Activated CD8-positive, alpha-beta memory T cell treated with anti-CD3 and anti-CD28 coated beads, Interleukin-2, amount 50 U/mL, for 4 hours (primary cell): ENCODE measurements around the gene GSN.
"Not testable (repeated sequence)": the region's sequence is repeated elsewhere in the genome, so short reads cannot be mapped to it uniquely, and the experiment has no call there.

ENCODE experiments used
- DNase-seq: peaks from one replicate; pipeline ENCODE4 v3.0.0-alpha.2; 2020

Gene GSN

DNA sequence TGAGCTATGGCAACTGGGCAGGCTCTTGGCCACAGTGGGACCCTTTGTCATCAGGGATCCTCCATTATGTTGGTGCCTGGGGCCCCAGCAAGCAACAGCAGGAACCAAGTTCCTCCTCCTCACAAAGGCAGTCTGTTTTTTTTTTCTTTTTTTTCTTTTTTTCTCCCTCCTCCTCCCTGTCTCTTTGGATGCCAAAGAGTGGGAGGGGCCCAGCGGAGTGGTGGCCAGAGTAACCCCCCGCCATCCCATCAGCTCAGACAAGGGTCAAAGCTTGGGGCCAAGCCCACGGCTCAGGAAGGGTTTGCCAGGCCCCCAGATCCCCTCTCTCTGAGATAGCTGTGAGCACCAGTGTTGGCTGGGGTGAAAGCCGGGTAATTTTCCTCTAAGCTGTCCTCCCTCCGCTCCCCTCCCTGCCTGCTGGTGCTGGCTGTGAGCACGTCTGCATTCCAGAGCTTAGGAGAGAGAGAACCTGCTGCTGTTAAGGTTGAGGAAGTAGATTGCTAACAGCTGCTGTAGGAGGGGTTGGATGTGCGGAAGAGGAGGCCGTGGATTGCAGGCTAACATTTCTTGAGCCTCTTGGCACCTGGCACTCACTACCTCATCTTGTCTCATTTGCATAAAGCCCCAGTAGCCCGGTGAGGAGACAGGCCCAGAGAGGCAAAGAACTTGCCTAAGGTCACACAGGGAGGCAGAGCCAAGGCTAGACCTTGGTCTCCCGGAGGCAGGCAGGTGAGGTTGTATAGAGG is 21.2 kb downstream of the GSN start:
- no peak for DNase-seq

DNA sequence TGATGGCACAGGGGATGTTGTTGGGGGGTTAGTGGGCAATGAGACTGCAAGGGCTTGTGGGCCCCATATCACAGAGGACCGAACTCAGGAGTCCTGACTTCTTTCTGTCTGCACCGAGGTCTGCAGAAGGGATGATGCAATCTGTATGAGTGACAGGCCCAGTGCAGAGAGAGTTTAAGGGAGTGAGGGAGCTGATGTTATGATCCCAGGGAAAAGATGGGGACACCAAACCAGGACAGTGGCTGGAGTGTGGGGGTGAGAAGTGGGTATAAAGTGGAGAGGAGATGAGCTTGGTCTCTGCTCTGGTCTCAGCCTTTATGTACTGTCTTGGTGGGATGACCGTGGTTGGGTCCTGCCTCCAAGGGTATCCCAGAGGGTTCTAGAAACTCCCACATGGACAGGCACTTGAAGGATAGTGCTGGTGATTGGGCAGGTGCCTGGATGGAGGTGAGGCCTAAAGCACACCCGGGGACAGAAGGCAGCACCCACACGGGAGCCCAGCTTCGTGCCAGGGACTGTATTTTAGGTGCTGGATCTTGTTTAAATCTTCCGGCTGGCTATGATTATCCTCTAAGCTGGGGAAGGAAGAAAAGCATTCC is 21.9 kb downstream of the GSN start:
- DNase-seq: no peak

DNA sequence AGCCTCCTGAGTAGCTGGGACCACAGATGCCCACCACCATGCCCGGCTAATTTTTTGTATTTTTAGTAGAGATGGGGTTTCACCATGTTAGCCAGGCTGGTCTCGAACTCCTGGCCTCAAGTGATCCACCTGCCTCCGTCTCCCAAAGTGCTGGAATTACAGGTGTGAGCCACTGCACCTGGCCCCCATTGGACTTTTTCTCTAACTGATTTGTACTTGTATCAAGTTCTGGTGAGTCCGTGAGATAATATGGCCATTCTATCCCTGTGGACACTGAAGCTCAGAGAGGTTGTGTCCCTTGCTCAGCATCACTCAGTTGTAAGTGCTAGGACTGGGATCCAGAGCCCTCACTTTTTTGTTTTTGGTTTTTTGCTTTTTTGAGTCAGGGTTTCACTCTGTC is 23.6 kb downstream of the GSN start:
- not testable (repeated sequence) for DNase-seq

DNA sequence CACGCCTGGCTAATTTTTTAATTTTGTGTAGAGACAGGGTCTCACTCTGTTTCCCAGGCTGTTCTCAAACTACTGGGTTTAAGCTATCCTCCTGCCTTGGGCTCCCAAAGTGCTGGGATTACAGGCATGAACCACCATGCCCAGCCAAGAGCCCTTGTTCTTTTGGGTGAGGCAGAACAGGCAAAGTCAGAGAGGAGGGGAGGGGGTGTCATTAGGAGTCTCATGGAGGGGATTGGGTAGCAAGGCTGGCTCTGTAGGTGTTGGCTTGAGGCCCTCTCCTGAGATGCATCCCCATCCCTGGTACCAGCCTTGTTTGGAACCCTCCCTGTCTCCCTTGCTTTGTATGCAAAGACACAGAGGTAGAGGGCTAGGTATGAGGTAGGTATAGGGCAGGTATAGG is 24.1 kb downstream of the GSN start:
- no peak for DNase-seq

DNA sequence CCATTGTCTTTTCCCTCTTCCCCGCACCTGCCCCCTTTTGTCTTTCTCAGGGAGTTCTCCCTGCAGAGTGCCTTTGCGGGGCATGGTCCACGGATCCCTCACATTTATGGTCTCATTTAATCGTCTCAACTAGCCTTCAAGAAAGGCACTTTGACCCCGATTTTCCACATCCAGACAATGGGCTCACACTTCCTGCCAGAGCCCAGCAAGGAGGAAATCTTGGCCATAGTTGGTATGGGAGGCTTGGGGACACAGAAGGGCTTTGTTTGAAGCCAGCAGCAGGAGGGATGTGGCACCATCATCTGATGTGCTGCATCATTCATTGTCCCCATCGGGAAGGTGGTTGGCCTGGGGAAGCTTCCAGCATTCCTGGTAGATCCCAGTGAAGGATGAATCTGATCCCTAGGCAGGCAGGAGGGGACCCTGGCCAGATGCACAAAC is 24.9 kb downstream of the GSN start:
- no peak for DNase-seq

DNA sequence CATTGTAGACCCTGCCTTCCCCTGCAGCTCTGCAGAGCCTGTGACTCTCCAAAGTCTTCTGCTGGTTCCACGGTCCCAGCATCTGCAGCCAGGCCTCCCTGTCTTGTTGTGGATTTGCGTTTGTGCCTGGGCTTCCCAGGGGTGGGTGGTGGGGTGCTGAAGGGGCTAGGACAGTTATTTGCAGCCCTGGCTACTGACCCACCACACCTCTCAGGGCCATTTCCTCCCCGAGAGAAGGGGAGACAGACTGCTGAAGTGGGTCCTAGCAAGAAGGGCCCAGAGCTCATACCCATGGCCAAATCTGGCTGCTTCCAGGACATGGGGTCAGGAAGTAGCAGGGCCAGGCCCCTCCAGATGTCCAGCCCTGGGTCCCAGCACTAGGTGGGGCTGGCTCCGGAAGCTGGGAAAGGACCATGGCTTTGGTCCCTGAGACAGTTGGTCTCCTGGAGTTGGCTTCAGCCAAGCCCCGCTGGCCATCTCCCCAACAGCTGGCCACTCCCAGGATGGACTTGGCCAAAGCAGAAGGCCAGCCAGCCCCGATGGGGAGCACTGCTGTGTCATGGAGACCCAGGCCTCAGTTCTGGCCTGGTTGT is 26.3 kb downstream of the GSN start:
- no peak for DNase-seq

DNA sequence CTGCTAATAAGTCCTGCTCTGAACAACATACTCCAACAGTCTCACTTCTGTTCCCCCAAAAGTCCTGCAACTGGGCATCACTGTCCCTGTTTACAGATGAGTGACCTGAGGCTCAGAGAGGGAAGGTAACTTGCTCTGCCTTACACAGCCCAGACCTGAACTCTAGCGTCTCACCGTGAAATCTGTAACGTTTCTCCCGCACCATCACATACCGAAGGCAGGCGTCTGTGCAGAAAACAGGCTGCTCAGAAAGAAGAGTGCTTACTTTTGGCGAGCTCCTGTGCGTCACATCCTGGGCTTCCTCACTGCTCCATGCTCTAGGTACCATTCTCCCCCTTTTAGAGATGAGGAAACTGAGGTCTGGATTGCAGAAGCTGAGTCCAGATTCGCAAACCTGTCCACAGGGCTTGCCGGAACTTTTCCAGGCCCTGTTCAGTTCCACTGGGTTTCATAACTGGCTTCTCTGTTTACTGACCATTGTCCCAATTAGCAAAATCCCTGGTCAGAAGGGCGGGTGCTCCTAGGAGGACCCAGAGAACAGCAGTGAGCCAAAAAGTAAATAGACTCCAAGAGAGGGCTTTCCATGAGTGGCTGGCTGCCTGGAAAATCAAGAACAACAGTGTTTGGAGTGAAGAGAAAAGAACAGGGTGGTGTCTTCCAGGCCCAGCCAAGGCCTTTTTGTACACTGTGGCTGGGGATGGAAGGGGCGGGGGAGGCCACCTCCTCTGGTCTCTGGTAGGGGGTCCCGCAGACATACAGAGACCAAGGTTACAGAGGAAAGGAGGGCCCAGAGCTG is 27.1 kb downstream of the GSN start:
- DNase-seq: no peak

DNA sequence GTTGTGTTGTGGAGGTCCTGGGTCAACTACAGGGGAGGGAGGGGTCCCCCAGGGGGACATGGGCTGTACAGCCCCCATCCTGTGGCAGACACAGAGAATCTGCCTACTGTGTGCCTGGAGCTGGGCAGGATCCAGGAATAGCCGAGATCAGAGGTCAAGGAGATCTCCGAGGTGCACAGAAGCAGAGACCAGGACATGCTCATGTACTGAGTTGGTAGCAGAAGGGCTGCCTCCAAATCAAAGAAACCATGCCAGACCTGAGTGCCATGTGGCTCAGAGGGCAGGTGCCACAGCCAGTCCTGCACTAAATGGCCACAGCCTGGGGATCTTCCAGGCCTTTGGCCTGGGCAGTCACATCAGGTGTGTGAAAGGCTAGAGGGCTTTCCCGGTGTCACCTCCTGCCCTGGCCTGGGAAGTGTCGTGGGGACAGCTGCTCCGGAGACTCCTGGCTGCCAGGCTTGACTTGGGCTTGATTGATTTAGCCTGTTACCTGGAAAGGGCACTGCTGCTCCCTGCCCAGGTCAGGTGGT is 27.8 kb downstream of the GSN start:
- no peak for DNase-seq

DNA sequence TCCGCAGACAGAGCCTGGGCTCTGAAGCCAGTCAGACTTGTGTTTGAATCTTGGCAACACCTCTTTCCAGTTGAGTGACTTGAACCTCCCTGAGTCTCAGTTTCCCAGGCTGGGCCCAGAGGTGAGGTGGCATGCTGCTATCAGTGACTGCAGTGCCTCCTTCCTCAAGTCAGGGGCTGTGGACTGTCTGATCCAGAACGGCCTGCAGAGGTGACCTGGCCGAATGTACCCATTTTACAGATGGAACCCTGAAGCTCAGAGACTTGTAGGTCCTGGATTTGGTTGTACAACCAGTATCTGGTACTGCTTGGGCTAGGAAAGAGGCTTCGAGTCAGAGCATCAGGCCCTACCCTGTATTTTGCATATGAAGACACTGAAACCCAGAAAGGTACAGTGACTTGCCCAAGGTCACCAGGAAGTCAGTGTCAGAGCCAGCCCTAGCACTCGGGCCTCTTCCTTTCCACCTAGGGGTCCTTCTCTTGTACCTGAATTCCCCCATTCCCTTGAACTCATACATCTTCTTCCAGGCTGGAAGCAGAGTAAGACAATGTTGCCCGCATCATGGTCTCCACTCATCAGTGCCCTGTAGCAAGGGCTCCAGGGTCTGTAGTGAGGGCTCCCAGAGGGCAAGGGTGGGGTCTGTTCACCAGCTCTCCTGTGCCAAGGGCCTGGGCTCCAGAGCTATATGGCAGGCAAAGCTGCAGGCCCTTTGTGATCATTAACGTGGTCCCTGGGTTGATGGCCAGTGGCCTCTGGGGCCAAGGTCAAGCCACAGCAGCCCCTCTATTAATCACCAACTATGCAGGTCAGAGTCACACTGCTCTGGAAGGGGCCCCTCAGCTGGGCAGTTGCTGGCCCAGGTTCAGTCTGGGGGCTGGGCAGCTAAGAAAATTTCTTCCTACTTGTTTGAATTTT is 28.5 kb downstream of the GSN start:
- no peak for DNase-seq

DNA sequence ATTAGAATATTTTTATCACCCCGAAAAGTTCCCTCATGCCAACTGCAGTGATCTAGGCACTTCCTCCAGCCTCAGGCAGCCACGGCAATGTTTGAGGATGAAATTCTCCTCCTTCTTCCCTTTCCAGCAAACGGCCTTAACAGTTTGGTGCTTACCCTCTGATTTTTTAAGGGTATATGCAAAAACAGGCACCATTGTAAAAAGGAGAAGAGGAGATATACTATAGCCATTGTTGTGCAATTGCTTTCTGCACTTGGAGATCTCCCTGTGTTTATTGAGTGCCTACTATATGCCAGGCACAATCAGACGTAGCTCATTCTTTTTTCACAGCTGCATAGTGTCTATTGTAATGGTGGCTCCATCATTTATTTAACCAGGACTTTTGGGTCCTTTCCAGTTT is 29.4 kb downstream of the GSN start:
- DNase-seq: no peak

DNA sequence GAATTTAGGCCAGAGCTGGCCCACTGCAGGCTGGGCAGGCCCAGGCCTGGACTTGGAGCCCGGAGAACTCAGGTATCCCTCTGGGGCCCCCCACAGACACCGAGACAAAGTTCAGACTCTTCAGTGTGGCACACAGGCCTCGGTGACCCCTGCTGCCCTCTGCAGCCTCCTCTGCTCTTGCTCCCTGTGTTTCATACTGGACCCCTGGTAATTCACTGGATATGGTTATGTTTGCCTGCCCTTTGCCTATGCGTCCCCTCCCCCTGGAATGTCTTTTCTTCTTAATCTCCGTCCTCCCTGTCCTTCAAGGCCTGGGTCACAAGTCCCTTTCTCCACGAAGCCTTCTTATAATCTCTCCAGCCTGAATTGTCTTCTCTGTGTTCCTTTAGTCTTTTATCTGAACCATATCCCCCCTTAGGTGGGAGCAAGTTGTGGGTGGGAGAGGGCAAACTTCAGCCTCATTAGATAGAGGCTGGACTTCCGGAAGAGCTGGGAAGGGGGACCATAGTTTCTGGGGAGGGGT is 30.1 kb downstream of the GSN start:
- DNase-seq: no peak

DNA sequence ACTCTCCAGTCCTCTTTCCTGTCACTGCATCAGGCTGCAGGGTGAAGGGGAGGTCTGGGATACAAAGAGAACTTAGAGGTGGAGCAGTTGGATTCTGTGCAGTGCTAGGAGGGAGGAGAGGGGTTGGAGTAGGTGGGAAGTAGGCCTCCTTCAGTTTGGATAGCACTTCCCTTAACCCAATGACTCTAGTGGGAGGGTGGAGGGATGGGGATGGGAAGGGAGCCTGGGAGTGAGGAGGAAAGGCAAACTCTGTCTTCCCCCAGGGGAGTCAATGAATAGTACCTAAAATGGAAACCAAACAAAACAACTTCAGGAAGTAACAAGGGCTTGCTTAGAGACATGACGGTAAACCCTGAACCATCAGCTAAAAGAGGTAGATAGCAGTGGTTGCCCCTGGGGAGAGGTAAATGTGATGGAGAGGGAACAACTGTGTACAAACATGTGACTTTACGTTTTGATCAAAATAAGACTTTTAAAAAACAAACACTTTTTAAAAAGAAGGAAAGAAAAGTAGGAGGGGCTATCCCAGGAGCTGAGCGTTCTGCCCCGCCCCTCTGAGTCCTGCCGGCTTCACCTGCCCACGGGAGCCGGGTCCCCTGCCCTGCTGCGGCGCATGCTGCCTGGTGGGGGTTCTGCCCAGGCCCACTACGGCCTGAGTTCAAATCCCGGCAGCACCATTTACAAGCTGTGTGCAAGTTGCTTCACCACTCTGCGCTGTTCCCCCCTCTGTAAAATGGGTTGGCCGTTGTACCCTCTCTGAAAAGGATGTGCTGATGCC is 30.9 kb downstream of the GSN start:
- DNase-seq: no peak

DNA sequence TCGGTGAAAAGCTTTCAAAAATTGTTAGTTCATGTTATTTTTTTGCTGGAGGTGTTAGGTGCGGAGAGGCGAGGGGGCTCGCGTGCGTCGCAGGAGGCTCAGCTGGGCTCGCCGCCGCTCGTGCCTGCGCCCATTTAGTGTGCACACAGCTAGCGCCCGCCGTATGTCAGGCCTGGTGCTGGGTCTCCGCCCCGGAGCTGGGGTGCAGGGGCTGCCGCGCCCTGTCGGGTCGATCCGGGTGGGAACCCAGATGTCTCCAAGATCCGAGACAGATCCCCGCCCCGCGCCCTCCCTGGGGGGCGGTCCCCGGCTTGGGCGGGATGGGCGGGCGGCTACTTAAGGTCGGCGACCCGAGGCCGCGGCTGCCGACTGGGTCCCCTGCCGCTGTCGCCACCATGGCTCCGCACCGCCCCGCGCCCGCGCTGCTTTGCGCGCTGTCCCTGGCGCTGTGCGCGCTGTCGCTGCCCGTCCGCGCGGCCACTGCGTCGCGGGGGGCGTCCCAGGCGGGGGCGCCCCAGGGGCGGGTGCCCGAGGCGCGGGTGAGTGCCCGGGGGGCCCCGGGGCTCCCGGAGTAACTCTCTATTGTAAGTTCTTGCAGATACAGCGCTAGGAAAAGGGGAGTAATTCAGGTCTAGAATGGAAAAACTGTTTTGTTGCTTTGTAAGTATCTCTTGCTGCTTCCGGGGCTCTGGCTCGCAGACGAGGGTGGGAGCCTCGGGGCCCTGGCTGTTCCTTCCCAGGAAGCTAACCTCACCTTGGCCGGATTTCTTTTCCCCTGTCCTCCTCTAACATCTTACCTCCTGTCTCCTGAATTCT is 31.7 kb downstream of the GSN start:
- peak; percentile 22 for DNase-seq

DNA sequence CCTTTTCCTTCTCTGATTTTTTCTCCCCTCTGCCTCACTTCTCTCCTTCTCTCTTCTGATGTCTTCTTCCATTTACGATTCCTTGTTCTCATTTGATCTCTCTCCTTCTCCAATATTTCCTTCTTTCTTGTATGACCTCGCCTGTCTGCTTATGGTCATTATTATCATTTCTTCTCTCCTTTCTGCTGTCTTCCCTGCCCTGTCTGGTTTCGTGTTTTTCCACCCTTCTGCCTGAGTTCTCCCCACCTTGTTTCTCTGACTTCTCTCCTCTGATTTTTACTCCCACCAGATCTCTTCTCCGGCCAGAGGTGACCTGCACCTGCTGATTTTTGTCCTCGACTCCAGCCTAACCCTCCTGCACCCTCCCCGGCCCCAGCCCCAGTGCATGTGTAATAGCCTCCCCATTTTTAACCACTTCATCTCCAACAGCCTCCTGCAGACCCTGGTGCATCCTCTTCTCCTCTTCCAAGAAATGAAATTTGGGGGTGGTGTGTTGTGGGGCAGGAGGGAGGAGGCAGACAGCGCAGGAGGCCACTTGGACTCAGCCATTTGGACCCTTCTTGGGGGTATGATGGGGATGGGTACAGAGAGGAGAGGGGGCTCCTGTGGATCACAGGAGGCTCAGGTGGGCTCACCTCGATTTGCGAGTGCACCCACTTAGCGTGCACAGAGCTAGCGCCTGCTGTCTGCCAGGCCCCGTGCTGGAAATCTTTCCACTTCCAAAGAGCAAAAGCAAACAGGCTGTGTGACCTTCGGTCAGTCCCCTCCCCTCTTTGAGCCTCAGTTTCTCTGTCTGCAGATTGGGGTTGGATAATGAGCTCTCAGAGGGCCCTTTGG is 32.5 kb downstream of the GSN start:
- DNase-seq: no peak

DNA sequence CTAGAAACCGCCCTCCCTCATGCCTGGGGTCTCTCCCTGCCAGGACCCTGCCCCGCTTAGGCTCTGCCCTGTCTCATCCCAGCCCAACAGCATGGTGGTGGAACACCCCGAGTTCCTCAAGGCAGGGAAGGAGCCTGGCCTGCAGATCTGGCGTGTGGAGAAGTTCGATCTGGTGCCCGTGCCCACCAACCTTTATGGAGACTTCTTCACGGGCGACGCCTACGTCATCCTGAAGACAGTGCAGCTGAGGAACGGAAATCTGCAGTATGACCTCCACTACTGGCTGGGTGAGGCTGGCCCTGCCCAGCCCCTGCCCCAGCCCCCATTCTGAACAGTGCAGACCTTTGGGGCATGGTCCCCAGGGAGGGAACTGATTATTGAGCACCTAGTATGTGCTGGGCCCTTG is 33.9 kb downstream of the GSN start:
- no peak for DNase-seq

DNA sequence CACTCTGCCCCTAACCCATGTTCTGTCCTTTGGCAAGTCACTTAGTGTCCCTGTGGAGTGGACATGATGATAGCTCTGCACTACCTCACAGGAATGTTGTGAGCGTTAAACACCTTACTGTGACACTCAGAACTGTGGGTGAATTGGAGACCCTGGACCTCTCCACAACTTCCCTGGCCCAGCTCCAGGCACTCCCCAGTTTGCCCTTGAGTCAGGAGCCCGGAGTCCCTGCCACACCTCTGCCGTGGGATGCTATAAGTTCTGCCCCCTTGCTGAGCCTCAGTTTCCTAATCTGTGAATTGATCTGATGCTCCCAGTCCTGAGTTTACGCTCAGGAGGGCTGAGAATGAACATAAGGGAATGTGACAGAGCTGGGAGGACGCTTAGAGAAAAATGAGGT is 34.4 kb downstream of the GSN start:
- DNase-seq: no peak

DNA sequence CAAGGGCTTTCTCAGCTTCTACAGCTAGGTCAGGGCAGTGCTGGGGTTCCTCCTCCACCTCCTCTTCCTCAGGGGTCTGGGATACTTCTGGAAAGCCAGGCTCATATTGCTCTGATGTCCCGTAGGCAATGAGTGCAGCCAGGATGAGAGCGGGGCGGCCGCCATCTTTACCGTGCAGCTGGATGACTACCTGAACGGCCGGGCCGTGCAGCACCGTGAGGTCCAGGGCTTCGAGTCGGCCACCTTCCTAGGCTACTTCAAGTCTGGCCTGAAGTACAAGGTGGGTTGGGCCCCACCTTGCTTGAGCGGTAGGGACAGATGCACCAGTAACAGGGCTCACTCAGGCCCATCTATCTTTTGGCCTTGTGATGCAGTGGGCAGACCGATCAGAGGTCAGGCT is 34.8 kb downstream of the GSN start:
- no peak for DNase-seq

DNA sequence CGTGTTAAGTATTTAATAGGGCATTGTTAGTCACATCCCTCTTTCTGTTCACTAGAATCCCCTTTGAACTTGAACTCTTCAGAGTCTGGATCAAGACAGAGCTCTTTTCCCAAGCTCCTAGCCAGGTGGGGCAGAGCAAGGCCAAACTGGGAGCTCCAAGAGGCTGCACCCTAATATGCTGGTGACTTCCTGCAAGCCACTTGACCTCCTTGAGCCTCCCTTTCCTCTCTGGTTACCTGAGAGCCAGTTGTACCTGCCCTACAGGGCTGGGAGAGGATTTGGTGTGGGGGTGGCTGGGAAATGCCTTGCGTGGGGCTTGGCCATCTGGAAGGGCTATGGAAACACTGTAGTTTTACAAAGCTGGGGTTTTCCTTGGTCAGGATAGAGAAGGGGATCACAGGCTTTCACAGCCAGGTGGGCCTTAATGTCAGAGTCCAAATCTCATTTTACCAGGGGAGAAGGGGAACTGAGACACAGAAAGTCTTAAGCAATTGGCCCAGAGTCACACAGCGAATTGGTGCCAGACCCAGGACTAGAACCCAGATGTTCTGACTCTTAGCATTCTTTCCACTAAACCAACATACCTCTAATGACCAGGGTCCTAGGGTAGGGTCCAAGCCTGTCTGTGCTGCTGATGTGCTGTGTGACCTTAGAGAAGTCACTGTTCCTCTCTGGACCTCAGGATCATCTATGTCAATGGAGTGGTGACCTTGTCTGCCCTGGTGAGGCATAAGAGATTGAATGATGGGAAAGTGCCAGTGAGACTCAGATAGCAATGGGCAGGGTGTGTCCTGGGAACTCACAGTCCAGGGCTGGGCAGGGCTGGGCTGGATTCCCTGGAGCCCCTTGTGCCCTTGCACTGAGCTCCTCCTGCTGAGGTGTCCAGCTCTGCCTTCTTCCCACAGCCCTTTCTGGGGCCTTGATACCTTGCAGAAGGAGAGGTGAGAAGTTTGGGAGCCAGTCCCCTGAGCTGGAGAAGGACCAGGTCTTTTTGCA is 35.8 kb downstream of the GSN start:
- no peak for DNase-seq
